NCI-H526 (cell line): ENCODE measurements around the gene SARNP.

ENCODE experiments used
- DNase-seq, 2 experiments: peaks; one replicate each; lab custom pipeline; 2025; lab: John Stamatoyannopoulos, UW

SARNP gene

GRCh38 chr12:55742719-55743405, 74.7 kb downstream of the SARNP start, which contains the start of gene GDF11:
Gene GDF11 (plus strand): TSS chr12:55743122. CDS start chr12:55743317, 195 bp downstream.
- DNase-seq = peak; percentile 47 to 84

- DNase-seq = peak in 1 of 2 experiments; percentile 23
Measured at GRCh38 chr12:55741931-55742680, 75.4 kb downstream of the SARNP start.

- DNase-seq = no peak
Measured at GRCh38 chr12:55739025-55739378, 78.5 kb downstream of the SARNP start.

- peak; percentile 87 to 90 for DNase-seq
Measured at GRCh38 chr12:55738123-55739024, 79.2 kb downstream of the SARNP start.

GRCh38 chr12:55737581-55738122, 79.9 kb downstream of the SARNP start:
- no peak for DNase-seq

- DNase-seq = peak; percentile 82 to 92
Measured at GRCh38 chr12:55736780-55737580, 80.5 kb downstream of the SARNP start.

GRCh38 chr12:55736076-55736475, 81.4 kb downstream of the SARNP start:
- no peak for DNase-seq

GRCh38 chr12:55734595-55734994, 82.9 kb downstream of the SARNP start:
- DNase-seq = no peak

GRCh38 chr12:55733858-55734257, 83.7 kb downstream of the SARNP start:
- DNase-seq = no peak

GRCh38 chr12:55733021-55733555, 84.4 kb downstream of the SARNP start:
- no peak for DNase-seq

GRCh38 chr12:55732288-55732687, 85.2 kb downstream of the SARNP start:
- no peak for DNase-seq

- peak in 1 of 2 experiments; percentile 20 for DNase-seq
Measured at GRCh38 chr12:55729819-55730818, 87.4 kb downstream of the SARNP start.

GRCh38 chr12:55728939-55729818, 88.3 kb downstream of the SARNP start, which contains the start of gene CD63:
Gene CD63 (minus strand): TSS chr12:55729009. CDS start chr12:55728341, 668 bp downstream.
- peak; percentile 77 to 91 for DNase-seq

GRCh38 chr12:55728186-55728938, 89.2 kb downstream of the SARNP start:
- DNase-seq = peak in 1 of 2 experiments; percentile 56

GRCh38 chr12:55727643-55728185, 89.8 kb downstream of the SARNP start:
- peak in 1 of 2 experiments; percentile 27 for DNase-seq

- no peak for DNase-seq
Measured at GRCh38 chr12:55726971-55727370, 90.6 kb downstream of the SARNP start.

- no peak for DNase-seq
Measured at GRCh38 chr12:55725556-55725955, 92.0 kb downstream of the SARNP start.
